Neural cell (in vitro differentiated cells): ENCODE measurements around the gene CMTM8. TPM values are rescaled to one million over a fixed set of nuclear protein-coding genes. Genes with fewer than 3 reads are reported as not detected.

Experiments used
- H2AFZ ChIP-seq: fragments of 200-600, 300-800 bp; sonication (generic), shearing (Covaris generic); 2 replicates; pipeline ENCODE4 v1.6.0; 2014; ENCODE audit warnings: low read depth, mild to moderate bottlenecking, antibody characterized with exemption, low read length, moderate library complexity
- H3F3A ChIP-seq: fragments of 200-600 bp; shearing (Covaris generic); 2 replicates; pipeline ENCODE4 v1.6.1; 2016; ENCODE audit warnings: mild to moderate bottlenecking, moderate library complexity, mixed read lengths, antibody characterized with exemption, low read length; ENCODE audit not compliant: insufficient read depth, poor library complexity, severe bottlenecking
- H3K27ac ChIP-seq: fragments of 200-600, 300-800 bp; sonication (generic), shearing (Covaris generic); 2 replicates; pipeline ENCODE4 v1.5.1; 2014; ENCODE audit warnings: mild to moderate bottlenecking, low read length, moderate library complexity
- H3K27me3 ChIP-seq: fragments of 300-800, 200-600 bp; sonication (generic), shearing (Covaris generic); 2 replicates; pipeline ENCODE4 v1.6.0; 2014; ENCODE audit warnings: mild to moderate bottlenecking, low read depth, low read length, moderate library complexity; ENCODE audit not compliant: insufficient read depth
- H3K36me3 ChIP-seq: fragments of 300-800, 200-600 bp; sonication (generic), shearing (Covaris generic); 2 replicates; pipeline ENCODE4 v1.5.1; 2014; ENCODE audit warnings: mild to moderate bottlenecking, antibody characterized with exemption, low read length, moderate library complexity; ENCODE audit not compliant: insufficient read depth
- H3K4me2 ChIP-seq: fragments of 300-800, 200-600 bp; sonication (generic), shearing (Covaris generic); 2 replicates; pipeline ENCODE4 v1.6.0; 2014; ENCODE audit warnings: mild to moderate bottlenecking, low read length
- H3K4me3 ChIP-seq: fragments of 300-800, 200-600 bp; sonication (generic), shearing (Covaris generic); 2 replicates; pipeline ENCODE4 v1.5.1; 2014; ENCODE audit warnings: mild to moderate bottlenecking, low read length, moderate library complexity
- H3K79me2 ChIP-seq: fragments of 200-600 bp; shearing (Covaris generic); replicated peaks from 2 replicates; pipeline ENCODE4 v1.6.0; 2014; ENCODE audit warnings: mild to moderate bottlenecking, low read length, moderate library complexity; ENCODE audit not compliant: insufficient read depth
- H3K9ac ChIP-seq: fragments of 300-800, 200-600 bp; sonication (generic), shearing (Covaris generic); 2 replicates; pipeline ENCODE4 v1.6.1; 2016; ENCODE audit warnings: mild to moderate bottlenecking, low read length, mixed read lengths
- H3K9me2 ChIP-seq: fragments of 200-600 bp; shearing (Covaris generic); 2 replicates; pipeline ENCODE4 v1.6.1; 2016; ENCODE audit warnings: mild to moderate bottlenecking, low read length, mixed read lengths; ENCODE audit not compliant: insufficient read depth
- H3K9me3 ChIP-seq: fragments of 200-600, 300-800 bp; sonication (generic), shearing (Covaris generic); 2 replicates; pipeline ENCODE4 v1.6.1; 2016; ENCODE audit warnings: mild to moderate bottlenecking, mixed run types, low read length, moderate library complexity, mixed read lengths
- H4K20me1 ChIP-seq: fragments of 200-600 bp; shearing (Covaris generic); 2 replicates; pipeline ENCODE4 v1.6.1; 2016; ENCODE audit warnings: mild to moderate bottlenecking, mixed run types; ENCODE audit not compliant: insufficient read depth
- CTCF ChIP-seq: fragments of 450-650 bp; IDR thresholded peaks from 2 replicates; pipeline ENCODE4 v1.5.1; 2014; ENCODE audit warnings: antibody characterized with exemption, mild to moderate bottlenecking, moderate library complexity; ENCODE audit not compliant: poor library complexity, severe bottlenecking
- EP300 ChIP-seq: fragments of 450-650 bp; conservative IDR thresholded peaks from 2 replicates; pipeline ENCODE4 v1.6.1; 2014; ENCODE audit warnings: antibody characterized with exemption, mild to moderate bottlenecking, moderate library complexity; ENCODE audit not compliant: poor library complexity, severe bottlenecking
- EZH2 ChIP-seq: fragments of 200-600, 300-800 bp; shearing (Covaris generic), sonication (generic); IDR thresholded peaks from 2 replicates; pipeline ENCODE4 v1.6.1; 2014; ENCODE audit warnings: antibody characterized with exemption, low read length, borderline replicate concordance, mild to moderate bottlenecking; ENCODE audit not compliant: insufficient read depth, poor library complexity, severe bottlenecking
- MXI1 ChIP-seq: fragments of 450-650 bp; conservative IDR thresholded peaks from 2 replicates; pipeline ENCODE4 v1.6.1; 2014; ENCODE audit warnings: antibody characterized with exemption, mild to moderate bottlenecking; ENCODE audit not compliant: poor library complexity, severe bottlenecking
- POLR2AphosphoS5 ChIP-seq: IDR thresholded peaks from 2 replicates; pipeline ENCODE4 v1.6.1; 2012
- RAD21 ChIP-seq: fragments of 450-650 bp; conservative IDR thresholded peaks from 2 replicates; pipeline ENCODE4 v1.6.1; 2014; ENCODE audit warnings: antibody characterized with exemption, mild to moderate bottlenecking, moderate library complexity
- REST ChIP-seq: IDR thresholded peaks from 2 replicates; pipeline ENCODE4 v1.6.1; 2012; ENCODE audit warnings: borderline replicate concordance
- SMC3 ChIP-seq: fragments of 450-650 bp; conservative IDR thresholded peaks from 2 replicates; pipeline ENCODE4 v1.6.1; 2014; ENCODE audit warnings: antibody characterized with exemption, mild to moderate bottlenecking, moderate library complexity; ENCODE audit not compliant: poor library complexity
- TAF1 ChIP-seq: IDR thresholded peaks from 2 replicates; pipeline ENCODE4 v1.6.1; 2012; ENCODE audit warnings: low read depth
- polyA plus RNA-seq: library from polyadenylated mRNA; depleted of rRNA; stranded (reverse); fragments of >200 nt; gene quantifications from 2 replicates; pipeline ENCODE4 v1.2.3, GENCODE V29; 2014

Gene CMTM8
- polyA plus RNA-seq, 1 donor from 2014 or later = not detected

DNA sequence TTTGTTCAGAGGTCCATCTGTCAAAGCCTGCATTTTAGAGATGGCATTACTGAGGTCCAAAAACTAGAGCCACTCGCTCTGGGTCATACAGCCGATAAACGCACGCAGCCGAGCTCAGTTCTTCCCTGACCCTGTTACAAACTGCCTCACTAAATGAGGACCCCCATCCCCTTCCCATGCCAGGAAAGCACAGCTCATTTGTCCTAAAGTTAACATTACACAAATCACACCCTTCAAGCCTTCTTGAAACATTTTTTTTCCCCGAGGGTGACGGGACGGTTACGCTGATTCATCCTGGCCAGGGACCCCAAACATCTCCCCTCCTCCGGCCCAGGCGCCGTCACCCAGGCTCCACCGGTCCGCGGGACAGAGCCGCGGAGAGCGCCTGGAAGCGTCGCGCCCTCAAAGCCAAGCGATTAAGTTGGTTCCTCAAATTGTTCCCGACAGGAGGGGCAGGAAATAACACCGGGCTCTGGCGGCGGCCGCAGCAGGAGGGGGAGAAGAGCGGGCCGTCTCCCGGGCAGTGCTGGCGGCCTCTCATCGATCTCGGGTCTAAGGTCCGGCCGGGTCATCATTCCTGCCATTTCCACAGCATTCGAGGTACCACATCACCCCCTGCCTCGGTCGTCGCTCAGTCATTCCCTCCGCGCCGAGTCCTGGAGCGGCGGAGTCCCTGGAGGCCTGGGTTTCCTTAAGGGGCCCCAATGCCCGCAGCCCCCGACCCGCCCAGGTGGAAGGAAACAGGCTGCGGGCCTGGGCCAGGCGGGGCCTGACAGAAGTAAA lies 619 bp upstream of the CMTM8 start:
- Histone ChIP-seq H3K9ac (no peak overlapping the region), H3K4me3 (peak overlapping the region; percentile 73), H3K27ac (no peak overlapping the region), H3K4me2 (no peak overlapping the region), H3K9me2 (no peaks in the 10 kb centered on the region), H4K20me1 (no peaks in the 10 kb centered on the region), H3K79me2 (no peaks in the 10 kb centered on the region), H3K27me3 (peaks cover 25% of the 10 kb centered on the region), H3K36me3 (no peaks in the 10 kb centered on the region), H2AFZ (no peak overlapping the region), H3F3A (no peaks in the 10 kb centered on the region), H3K9me3 (no peaks in the 10 kb centered on the region)
- TF ChIP-seq EP300 = no peak
- TF ChIP-seq CTCF = no peak
- no peak for TF ChIP-seq TAF1
- no peak for TF ChIP-seq RAD21
- no peak for TF ChIP-seq SMC3
- no peak for TF ChIP-seq REST
- no peak for TF ChIP-seq MXI1
- no peak for TF ChIP-seq POLR2AphosphoS5
- no peak for TF ChIP-seq EZH2

GRCh38 chr3:32239307-32240158 lies 1.1 kb downstream of the CMTM8 start:
- TF ChIP-seq RAD21 = no peak
- TF ChIP-seq POLR2AphosphoS5 = no peak
- no peak for TF ChIP-seq SMC3
- no peak for TF ChIP-seq EP300
- TF ChIP-seq TAF1 = no peak
- TF ChIP-seq CTCF = no peak
- TF ChIP-seq REST = no peak
- TF ChIP-seq EZH2 = no peak
- no peak for TF ChIP-seq MXI1
- H3K4me2 ChIP-seq = peak overlapping the region; percentile 76
- no peaks in the 10 kb centered on the region for H4K20me1 ChIP-seq
- H3K9me3 ChIP-seq = no peaks in the 10 kb centered on the region
- no peak overlapping the region for H3K27ac ChIP-seq
- H2AFZ ChIP-seq = no peak overlapping the region
- no peak overlapping the region for H3K9ac ChIP-seq
- H3K27me3 ChIP-seq = peaks cover 25% of the 10 kb centered on the region
- no peaks in the 10 kb centered on the region for H3K9me2 ChIP-seq
- H3K4me3 ChIP-seq = peak overlapping the region; percentile 73
- no peaks in the 10 kb centered on the region for H3F3A ChIP-seq
- no peaks in the 10 kb centered on the region for H3K36me3 ChIP-seq
- H3K79me2 ChIP-seq = no peaks in the 10 kb centered on the region
